GM21423 (cell line): Measurements from ENCODE around the gene UVRAG.
A peak's percentile ranks its signal among the peaks of the same experiment; 100 is the strongest.

ENCODE experiments used
- ATAC-seq: cut with Tn5 transposase; IDR thresholded peaks from one replicate; pipeline ENCODE4 v1.9.1; 2021; ENCODE audit warnings: mild to moderate bottlenecking, moderate library complexity; ENCODE audit not compliant: unreplicated experiment

Gene UVRAG

DNA sequence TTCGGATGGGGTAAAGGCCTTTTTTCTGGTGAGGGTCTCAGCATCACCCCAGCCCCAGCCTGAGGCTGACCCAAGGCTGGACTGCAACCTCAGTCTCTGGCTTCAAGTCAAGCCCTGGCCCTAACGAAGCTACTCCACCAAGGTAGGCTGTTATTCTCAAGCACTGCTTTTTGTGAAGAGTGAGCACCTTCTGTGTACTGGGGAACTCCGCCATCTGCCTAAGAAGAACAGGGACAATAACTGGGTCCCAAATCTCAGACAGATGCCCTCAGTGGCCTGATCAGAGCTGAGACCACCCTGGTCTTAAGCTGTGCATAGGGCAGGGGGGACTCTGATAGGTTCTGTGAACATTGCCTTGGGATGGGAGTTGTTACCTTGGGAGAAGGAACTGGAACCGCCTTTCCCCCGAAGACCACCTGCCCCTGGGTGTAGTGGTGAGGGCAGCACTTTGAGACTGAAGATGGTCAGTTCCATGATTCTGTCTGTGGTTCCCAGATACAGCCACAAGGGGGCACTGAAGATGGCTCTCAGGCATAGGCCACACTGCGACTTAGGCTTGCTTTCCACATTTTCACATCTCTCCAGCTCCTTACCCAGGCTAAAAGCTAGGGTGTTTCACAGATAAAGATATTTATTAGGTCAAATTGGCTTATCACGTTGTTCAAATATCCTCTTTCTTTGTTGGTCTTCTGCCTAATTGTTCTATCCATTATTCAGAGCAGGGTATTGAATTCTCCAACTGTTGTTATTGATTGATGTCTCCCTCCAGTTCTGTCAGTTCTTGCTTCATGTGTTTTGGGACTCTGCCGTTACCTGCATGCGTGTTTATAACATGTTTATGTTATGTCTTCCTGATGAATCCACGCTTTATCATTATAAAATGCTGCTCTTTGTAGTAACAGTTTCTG lies 11.8 kb upstream of the UVRAG start:
- ATAC-seq: peak; percentile 67

DNA sequence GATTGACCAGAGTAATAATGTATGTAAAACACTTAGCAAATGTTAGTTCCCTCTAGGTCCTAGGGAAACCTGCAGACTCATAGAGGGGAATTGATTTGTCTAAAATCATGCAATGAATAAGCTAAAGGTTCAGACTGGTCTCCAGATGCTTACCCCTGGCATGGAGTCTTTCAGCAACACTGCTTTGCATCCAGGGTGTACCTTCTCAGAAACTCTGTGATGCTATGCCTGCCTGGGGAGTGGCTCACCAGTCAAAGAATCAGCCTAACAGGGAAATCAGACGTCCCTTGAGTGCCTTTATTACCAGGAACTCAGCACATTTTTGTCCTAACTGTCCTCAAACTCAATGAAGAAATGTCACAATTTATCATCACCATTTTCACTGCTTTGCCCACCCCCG lies 5.9 kb upstream of the UVRAG start:
- ATAC-seq: no peak

DNA sequence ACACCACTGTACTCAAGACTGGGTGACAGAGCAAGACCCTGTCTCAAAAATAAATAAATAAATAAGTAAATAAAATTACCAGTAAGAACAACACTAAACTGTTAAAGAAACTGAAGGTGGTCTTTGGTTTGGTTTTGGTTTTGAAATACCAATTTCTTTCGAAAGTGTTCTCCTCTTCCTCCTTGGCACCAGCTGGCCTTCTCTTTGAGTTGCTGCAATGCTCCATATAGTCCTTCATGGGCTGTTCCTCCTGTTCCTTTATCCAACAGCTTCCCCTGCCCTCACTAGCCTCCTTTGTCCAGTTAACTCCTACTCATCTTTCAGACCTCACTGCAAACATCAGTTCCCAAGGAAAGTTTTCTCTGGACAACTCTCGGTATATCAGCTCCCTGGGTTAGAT lies 5.0 kb upstream of the UVRAG start:
- no peak for ATAC-seq

DNA sequence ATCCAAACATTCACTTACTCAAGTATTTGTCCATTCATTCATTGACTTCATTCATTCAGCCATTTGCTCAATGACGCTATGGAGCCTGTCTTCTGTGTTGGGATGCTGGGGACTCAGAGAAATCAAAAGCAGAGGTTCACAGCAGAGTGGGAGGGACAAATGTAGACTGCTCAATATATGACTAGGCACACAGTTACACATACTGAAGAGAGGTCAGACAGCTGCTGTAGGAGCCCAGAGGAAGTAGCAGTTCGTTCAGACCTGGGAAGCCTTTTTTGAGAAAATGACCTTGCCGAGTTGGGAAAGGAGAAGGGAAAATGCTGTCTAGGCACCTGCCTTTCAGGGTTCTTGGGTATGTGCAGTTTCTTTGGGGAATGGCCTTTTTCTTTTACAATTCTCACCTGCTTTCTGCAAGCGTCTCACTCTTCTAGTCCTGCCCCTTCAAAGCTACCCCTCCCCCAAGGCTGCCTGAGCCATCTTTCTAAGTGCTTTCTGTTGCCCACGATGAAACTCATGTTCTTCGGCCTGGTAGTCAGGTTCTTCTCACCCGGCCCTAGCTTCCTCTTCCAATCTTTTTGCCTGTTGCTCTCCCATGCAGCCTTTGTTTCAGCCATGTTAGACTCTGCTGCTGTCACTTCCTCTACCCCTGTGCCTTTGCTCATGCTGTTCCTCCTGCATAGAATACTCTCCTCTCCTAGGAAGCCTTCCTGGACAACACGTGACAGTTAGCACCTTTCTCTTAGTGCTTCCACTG lies 4.2 kb upstream of the UVRAG start:
- ATAC-seq: no peak

DNA sequence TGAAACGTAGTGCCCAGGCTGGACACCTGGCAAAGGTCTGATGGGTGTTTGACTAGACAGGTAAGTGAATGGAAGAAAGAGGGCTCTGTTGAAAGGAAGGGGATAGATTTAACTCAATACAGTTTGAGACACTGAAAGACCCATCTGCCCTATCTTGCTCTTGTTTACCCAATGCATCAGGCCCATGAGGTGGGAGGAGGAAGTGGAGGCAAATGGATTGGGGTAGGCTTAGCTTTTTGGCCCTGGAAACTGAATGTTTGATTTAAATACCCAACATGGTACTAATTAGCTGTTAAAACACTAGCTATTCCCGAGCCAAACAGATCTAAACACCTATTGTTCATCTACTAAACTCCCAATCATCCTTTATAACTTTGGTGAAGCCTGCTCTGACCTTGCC lies 3.5 kb upstream of the UVRAG start:
- ATAC-seq: no peak

DNA sequence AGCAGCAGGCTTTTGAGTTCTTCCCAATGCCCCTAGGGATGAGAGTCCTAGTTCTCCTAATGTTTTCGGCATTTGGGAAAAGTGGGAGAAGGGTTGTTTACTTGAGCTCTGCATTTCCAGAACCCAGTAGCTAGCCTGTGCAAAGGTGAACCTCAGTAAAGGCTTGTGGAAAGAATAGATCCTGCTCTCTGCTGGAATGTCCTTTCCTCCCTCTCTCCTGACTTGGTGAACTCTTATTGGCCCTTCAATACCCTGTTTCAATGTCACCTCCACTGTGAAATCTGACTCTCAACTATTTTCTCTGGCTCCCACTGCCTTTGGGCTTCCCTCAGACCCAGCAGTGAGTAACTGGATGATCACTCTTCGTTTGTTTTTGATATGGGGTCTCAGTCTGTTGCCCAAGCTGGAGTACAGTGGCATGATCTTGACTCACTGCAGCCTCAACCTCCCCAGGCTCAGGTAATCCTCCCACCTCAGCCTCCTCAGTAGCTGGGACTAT lies 2.4 kb upstream of the UVRAG start:
- ATAC-seq: no peak

DNA sequence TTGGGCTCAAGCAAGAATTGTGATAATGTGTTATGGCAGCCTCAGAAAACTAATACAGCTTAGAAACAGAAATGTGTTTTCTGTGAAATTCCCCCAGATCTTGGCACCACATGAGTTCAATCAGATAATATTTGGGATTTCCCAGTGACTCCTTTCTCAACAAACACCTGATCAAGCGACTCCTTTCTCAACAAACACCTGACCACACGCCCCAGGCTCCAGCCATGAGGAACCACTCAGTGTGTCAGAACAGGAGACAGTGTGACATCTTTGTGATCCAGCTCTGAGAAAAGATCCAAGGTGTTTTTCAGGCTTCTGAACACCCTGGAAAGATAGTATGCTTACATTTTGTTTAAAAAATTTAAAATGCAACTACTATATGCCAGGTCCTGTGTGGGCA lies 1.9 kb upstream of the UVRAG start:
- ATAC-seq: no peak

DNA sequence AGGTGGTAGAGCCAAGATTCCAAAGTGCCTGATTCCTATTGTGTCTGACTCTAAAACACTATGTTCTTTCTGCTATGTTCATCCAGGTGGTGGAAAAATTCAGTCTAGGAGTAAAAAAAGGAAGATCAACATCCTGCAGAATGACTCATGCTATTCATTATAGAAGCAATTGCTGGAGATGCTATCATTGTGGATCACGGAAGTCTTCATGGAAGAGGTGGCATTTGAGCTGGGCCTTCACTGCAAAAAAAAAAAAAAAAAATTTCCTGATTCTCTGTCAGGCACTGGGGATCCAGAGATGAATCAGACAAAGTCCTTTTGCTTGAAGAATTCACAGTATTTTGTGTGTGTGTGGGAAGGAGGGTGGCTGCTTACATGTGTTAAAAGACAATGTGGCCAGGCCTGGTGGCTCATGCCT lies 1.4 kb upstream of the UVRAG start:
- ATAC-seq: no peak

DNA sequence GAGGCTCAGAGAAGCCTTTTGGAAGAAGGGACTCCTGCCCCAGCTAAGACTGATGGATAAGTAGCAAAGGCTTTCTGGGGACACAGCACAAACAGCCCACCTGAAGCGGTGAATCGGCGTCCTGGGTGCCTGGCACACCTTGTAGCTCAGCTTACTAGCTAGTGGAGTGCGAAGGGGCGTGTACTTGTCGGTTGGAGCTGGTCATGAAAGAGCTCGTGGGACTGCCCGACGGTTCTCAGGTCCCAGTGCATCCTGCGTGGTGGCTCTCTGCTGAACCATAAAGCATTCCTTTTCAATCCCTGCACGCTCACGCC lies 690 bp upstream of the UVRAG start:
- peak; percentile 22 for ATAC-seq

DNA sequence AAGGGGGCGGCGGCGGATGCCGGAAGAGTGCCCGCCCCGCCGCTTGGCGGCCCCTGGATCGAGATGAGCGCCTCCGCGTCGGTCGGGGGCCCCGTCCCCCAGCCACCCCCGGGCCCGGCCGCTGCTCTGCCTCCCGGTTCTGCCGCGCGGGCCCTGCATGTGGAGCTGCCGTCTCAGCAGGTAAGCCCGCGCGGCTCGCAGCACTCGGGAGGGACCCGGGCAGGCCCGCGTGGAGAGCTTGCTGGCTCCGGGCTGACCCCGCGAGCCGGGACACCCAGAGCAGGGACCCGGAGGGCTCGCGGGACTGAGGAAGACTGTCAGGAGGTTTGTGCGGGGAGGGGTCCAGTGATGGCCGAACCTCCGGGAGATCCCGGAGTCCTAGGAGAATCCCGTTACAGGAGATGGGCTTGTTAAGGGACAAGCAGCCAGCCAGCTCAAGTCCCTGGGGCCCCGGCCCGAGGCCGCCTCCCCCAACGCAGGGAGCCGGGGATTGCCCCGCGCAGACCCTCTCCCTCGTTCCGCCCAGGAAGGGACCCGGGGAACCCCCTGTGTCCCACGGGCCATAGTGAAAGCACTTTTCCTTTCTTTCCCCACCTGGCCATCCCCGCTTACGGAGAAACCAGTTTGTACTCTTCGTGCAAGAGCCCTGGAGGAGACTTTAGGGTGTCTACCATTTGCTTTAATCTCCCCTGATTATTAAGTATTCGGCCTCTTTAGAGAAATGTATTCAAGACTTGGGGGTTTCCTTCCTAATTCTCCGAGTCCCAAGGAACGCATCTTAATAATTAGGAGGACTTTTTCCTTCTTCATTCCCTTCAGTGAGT lies 547 bp downstream of the UVRAG start:
- ATAC-seq: no peak

DNA sequence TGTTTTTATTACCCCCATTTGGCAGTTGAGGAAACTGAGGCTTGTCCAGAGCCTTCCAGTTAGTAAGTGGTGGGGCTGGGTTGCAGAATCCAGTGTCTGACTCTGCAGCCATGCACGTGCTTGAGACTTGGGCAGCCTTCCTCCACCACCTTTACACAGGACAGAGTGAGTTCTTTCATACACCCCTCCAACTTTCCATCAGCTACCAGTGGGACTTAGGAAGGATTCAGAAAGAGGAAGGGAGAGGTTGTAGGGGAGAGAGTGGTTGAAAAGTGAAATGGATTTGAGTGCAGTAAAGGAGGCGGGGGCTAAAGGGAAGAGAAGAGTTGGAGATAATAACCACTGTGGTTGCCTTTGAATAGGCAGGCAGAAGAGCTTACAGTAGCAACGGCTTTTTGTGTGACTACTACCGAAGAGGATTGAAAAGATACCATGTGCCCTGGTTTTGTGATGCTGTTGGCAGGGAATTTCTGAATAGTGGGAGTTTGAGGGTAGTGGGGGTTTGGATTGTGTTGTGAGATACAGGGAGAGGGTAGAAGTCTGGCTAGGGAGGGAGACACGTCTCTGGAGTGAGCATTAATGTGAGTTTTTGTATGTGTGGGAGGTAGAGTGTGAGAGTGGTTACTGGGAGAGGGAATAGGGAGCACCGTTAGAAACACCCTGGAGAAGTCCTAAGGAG lies 1.7 kb downstream of the UVRAG start:
- no peak for ATAC-seq

DNA sequence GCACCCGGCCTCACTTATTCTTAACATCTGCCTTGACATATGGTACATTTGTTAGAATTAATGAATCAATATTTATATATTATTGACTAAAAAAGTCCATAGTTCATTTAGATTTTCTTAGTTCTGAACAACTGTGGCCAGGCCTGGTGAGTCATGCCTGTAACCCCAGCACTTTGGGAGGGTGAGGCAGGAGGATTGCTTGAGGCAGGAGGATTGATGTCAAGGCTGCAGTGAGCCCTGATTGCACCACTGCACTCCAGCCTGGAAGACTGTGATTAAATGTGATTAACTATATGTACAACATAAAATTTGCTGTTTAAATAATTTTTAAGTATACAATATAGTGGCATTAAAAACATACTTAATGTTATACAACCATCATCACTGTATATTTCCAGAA lies 5.6 kb downstream of the UVRAG start:
- no peak for ATAC-seq

DNA sequence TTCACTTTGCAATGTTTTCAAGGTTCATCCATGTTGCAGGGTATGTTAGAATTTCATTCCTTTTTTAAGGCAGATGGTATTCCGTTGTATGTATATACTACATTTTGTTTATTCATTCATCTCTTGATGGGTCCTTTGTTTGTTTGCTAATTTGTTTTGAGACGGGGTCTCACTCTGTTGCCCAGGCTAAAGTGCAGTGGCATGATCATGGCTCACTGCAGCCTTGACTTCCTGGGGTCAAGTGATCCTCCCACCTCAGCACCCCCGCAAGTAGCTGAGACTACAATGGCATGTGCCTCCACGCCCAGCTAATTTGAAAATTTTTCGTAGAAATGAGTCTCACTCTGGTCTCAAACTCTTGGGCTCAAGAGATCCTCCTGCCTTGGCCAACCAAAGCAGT lies 6.2 kb downstream of the UVRAG start:
- ATAC-seq: no peak

DNA sequence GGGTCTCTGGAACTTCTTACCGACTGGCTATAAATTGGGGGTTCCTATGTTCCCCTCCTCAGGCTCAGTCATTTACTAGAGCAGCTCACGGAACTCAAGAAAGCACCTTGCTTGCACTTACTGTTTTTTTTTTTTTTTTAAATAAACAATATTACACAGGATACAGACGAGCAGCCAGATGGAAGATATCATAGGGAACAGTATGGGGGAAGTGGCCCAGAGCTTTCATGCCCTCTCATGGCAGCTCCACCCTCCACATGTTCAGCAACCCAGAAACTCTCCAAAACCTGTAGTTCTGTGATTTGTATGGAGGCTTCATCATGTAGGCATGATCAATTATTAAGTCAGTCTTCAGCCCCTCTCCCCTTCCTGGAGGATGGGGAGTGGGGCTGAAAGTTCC lies 7.5 kb downstream of the UVRAG start:
- ATAC-seq: no peak

DNA sequence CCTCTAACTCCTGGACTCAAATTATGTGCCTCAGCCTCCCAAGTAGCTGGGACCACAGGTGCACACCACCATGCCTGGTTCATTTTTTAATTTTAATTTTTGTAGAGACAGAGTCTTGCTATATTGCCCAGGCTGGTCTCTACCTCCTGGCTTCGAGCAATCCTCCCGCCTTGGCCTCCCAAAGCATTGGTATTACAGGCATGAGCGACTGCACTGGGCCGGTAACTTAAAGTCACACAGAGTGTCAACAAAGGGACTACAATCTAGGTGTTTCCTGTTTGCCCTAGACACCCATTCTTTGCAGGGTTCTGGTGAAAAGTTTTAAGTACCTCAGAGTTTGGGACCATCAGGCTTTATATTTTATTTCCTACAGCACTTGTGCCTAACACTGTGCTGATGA lies 8.4 kb downstream of the UVRAG start:
- ATAC-seq: no peak

DNA sequence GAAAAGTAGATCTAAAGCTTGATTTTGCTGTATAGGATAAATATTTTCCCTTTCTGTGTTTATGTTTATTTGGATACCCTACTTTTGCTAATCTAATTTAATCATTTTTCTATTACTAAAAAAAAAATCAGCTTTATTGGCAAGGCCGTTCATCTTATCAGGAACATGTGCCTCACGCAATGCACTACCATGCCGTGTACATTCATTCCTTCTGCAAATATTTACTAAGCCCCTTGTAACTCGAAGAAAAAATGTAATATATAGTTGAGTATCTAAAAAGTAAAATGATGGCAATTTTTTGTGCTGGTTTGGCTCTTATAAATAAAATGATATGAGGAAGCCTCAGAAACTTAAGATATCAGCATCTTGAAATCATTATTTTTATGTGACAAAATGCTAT lies 8.9 kb downstream of the UVRAG start:
- peak; percentile 8 for ATAC-seq

DNA sequence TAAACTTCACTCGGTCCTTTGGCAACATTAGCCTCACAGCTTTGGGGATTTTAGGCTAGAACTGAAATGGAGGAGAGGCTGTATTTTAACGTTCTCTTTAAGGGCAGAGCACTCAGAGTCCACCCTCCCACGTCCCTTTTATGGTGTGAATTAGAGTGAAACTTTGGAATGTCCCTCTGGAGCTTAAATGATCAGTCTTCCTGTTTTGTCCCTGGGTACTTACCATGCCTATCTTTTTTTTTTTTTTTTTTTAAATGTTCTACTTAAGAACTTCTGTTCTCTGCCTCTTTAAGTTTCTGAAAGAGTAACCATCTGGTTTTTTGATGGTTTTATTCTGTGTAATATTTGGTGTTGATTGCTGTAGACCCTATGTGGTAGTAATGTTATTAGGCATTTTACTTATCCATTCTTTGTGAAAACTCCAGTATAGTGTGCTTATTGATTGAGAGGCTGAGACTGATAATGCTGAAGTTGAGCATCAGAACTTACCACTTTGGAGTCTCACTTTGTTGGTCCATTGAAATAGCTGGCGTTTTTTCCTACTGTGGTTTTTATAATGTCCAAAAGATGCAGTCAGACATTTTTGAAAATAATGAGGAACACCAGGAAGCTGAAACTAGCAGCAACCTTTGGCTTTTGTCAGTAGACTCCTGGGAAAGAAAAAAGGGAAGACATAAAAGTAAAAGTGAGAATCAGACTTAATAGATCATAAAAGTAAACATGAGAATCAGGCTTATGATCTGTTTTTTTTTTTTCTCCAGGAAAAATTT lies 11.6 kb downstream of the UVRAG start:
- ATAC-seq: no peak

DNA sequence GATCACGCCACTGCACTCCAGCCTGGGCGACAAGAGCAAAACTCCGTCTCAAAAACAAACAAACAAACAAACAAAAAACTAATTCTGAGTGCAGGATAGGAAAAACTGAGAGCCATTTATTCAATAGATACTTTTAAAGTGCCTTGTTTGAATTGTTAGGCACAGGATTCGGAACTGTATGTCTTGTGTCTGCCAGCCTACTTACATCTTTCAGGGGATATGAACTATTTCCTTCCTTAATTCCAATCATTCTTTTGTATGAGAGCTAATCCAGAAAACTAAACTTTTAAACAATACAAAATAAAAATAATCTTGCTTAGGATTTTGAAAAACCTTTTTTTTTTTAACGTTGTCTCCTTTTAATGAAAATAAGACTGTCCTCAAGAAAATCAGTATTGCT lies 12.6 kb downstream of the UVRAG start:
- ATAC-seq: no peak

DNA sequence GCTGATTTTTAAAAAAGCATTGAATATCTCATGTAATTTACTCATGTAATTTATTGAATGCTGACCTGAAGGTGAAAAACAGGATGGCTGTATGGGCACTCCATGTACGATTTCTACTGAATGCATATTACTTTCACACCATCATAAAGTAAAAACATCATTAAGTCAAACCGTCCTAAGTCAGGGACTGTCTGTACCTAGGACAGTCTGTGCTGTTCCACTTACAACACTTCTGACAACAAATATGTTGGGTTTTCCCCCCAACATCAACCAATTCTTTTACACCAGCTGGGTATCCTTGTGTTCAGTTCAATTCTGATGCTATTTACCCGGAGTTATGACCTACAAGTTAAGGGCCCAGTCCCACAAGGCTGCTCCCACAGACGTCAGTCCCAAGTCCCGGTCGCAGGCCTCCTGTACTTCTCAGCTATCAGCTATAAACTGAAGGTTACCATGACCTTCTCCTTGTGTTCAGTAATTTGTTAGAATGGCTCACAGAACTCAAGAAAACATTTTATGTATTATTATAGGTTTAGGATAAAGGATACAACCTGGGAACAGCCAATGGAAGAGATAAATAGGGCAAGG lies 17.0 kb downstream of the UVRAG start:
- no peak for ATAC-seq

DNA sequence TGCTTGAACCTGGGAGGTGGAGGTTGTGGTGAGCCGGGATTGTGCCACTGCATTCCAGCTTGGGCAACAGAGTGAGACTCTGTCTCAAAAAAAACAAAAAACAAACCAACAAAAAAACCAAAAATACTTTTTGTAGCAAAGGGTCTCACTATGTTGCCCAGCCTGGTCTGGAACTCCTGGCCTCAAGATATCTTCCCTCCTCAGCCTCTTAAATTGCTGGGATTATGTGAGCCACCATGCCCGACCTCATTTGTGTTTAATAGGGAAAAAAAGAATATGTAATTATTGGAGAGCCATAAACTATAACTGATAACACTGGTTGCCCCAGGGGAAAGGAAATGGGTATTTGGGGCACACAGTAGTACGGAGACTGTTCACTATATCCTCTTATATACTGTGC lies 19.7 kb downstream of the UVRAG start:
- ATAC-seq: no peak
